OCI-LY3 (cell line): ENCODE measurements around the gene PLA2G6.

ENCODE experiments used
- H2AFZ ChIP-seq: fragments of 200-600, 300-600 bp; shearing (Covaris generic); 2 replicates; pipeline ENCODE4 v1.6.0; 2014; ENCODE audit warnings: antibody characterized with exemption, low read depth, low read length
- H3K27ac ChIP-seq: fragments of 200-600, 300-600 bp; sonication (generic); 2 replicates; pipeline ENCODE4 v1.5.1; 2014; ENCODE audit warnings: mild to moderate bottlenecking, low read length, moderate library complexity, mixed read lengths
- H3K27me3 ChIP-seq: fragments of 200-600, 300-600 bp; sonication (generic); 2 replicates; pipeline ENCODE4 v1.6.1; 2014; ENCODE audit warnings: low read depth, low read length, mixed read lengths
- H3K36me3 ChIP-seq: fragments of 200-600, 300-600 bp; sonication (generic); replicated peaks from 2 replicates; pipeline ENCODE3; 2014; ENCODE audit warnings: low read depth, low read length, mixed read lengths
- H3K4me1 ChIP-seq: fragments of 300-600, 200-600 bp; sonication (generic); 2 replicates; pipeline ENCODE4 v1.6.1; 2014; ENCODE audit warnings: low read length, mixed read lengths
- H3K4me2 ChIP-seq: fragments of 200-600, 300-600 bp; sonication (generic); 2 replicates; pipeline ENCODE4 v1.6.1; 2014; ENCODE audit warnings: low read length, mixed read lengths
- H3K4me3 ChIP-seq: fragments of 300-600, 200-600 bp; sonication (generic); 2 replicates; pipeline ENCODE4 v1.5.1; 2014; ENCODE audit warnings: antibody characterized with exemption, mild to moderate bottlenecking, low read length, moderate library complexity
- H3K79me2 ChIP-seq: fragments of 300-600, 200-600 bp; shearing (Covaris generic); 2 replicates; pipeline ENCODE4 v1.6.1; 2014; ENCODE audit warnings: mild to moderate bottlenecking, low read length, mixed read lengths
- H3K9ac ChIP-seq: fragments of 300-600, 200-600 bp; shearing (Covaris generic); 2 replicates; pipeline ENCODE4 v1.6.0; 2014; ENCODE audit warnings: mild to moderate bottlenecking, low read length, moderate library complexity
- H3K9me3 ChIP-seq: fragments of 200-600, 300-600 bp; shearing (Covaris generic); 2 replicates; pipeline ENCODE4 v1.6.1; 2014; ENCODE audit warnings: low read length, mixed read lengths; ENCODE audit not compliant: insufficient read depth
- H4K20me1 ChIP-seq: fragments of 200-600, 300-600 bp; sonication (generic); 2 replicates; pipeline ENCODE4 v1.6.1; 2016; ENCODE audit warnings: low read length, mixed read lengths; ENCODE audit not compliant: insufficient read depth
- EZH2phosphoT487 ChIP-seq: fragments of 200-600 bp; shearing (Covaris generic); IDR thresholded peaks from 2 replicates; pipeline ENCODE4 v1.6.1; 2018; ENCODE audit warnings: antibody characterized with exemption, mixed run types, low read depth
- TF ChIP-seq, protein P1 (sequence below): fragments of 200-600, 300-600 bp; sonication (generic); IDR thresholded peaks from 2 replicates; pipeline ENCODE4 v1.5.1; 2014; ENCODE audit warnings: antibody characterized with exemption, low read length, low read depth

Gene PLA2G6

DNA sequence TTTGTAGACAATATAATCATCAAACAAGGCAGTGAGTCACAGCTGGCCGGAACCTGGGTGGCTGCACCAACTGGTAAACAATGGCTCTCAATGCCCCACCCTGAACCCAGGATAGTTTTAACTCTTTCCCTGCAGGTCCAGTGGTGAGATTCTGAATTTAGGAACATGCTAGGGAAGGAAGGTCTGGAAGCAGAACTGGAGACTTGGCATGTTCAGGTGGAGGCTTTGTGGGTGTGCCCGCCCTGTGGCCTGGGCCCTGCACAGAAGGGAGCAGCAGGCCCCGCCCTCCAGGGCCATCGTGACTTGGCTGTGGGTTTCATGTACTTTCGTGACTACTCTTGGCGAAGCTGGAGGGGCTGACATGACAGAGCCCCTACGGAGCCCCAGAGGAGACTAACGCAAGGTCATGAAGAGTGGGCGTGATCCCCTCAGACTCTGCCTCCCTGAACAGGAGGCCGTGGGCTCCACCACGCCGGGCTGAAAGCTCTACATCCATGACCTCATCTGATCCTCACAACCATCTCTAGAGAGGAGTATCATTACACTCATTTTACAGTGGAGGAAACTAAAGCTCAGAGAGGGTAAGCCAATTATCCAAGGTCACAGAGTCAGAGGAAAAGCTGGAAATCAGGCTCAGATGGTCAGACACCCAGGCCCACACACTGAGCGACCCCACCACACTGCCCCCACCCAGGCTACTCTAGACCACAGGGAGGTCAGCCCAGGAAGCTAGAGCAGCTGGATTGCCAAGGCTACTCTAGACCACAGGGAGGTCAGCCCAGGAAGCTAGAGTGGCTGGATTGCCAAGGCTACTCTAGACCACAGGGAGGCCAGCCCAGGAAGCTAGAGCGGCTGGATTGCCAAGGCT lies 47.5 kb upstream of the PLA2G6 start:
- no peaks in the 10 kb centered on the region for H3K79me2 ChIP-seq
- peaks cover 79% of the 10 kb centered on the region for H3K36me3 ChIP-seq
- H3K4me1 ChIP-seq = no peaks in the 10 kb centered on the region
- no peak overlapping the region for H2AFZ ChIP-seq
- no peaks in the 10 kb centered on the region for H3K27me3 ChIP-seq
- no peak overlapping the region for H3K27ac ChIP-seq
- H4K20me1 ChIP-seq = peaks cover 14% of the 10 kb centered on the region
- H3K9ac ChIP-seq = no peak overlapping the region
- H3K4me3 ChIP-seq = no peak overlapping the region
- TF ChIP-seq, protein P1, sequence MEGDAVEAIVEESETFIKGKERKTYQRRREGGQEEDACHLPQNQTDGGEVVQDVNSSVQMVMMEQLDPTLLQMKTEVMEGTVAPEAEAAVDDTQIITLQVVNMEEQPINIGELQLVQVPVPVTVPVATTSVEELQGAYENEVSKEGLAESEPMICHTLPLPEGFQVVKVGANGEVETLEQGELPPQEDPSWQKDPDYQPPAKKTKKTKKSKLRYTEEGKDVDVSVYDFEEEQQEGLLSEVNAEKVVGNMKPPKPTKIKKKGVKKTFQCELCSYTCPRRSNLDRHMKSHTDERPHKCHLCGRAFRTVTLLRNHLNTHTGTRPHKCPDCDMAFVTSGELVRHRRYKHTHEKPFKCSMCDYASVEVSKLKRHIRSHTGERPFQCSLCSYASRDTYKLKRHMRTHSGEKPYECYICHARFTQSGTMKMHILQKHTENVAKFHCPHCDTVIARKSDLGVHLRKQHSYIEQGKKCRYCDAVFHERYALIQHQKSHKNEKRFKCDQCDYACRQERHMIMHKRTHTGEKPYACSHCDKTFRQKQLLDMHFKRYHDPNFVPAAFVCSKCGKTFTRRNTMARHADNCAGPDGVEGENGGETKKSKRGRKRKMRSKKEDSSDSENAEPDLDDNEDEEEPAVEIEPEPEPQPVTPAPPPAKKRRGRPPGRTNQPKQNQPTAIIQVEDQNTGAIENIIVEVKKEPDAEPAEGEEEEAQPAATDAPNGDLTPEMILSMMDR = no peak
- TF ChIP-seq EZH2phosphoT487 = no peak
- H3K4me2 ChIP-seq = no peak overlapping the region
- no peaks in the 10 kb centered on the region for H3K9me3 ChIP-seq

DNA sequence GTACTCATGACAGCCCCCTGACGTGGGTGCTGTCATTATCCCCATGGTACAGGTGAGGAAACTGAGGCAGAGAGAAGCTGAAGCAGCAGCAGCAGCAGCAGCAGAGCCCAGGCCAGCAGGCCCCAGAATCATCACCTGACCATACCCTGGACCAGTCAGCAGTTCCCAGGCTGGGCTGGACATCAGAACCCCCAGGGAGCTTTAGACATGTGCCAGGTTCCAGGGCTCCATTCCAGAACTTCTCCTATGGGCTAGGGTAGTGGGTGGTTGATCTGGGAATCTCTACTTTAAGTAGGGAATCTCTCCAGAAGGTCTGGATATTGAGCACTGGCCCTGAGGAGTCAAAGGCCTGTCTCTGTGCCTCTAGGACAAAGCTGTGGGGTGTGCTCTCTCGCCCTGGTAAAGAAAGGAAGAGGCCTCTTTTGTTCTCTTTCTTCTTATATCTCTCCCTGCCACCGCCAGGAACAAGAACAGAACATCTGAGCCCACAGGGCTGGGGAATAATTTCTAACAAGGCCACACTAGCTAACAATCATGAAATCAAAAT lies 46.8 kb upstream of the PLA2G6 start:
- H3K27me3 ChIP-seq = no peaks in the 10 kb centered on the region
- no peak overlapping the region for H3K9ac ChIP-seq
- H3K79me2 ChIP-seq = no peaks in the 10 kb centered on the region
- no peak for TF ChIP-seq EZH2phosphoT487
- TF ChIP-seq, protein P1 = no peak
- H3K27ac ChIP-seq = no peak overlapping the region
- no peak overlapping the region for H2AFZ ChIP-seq
- no peak overlapping the region for H3K4me3 ChIP-seq
- no peak overlapping the region for H3K4me2 ChIP-seq
- H3K36me3 ChIP-seq = peaks cover 80% of the 10 kb centered on the region
- no peaks in the 10 kb centered on the region for H3K9me3 ChIP-seq
- peaks cover 18% of the 10 kb centered on the region for H4K20me1 ChIP-seq
- H3K4me1 ChIP-seq = no peaks in the 10 kb centered on the region

DNA sequence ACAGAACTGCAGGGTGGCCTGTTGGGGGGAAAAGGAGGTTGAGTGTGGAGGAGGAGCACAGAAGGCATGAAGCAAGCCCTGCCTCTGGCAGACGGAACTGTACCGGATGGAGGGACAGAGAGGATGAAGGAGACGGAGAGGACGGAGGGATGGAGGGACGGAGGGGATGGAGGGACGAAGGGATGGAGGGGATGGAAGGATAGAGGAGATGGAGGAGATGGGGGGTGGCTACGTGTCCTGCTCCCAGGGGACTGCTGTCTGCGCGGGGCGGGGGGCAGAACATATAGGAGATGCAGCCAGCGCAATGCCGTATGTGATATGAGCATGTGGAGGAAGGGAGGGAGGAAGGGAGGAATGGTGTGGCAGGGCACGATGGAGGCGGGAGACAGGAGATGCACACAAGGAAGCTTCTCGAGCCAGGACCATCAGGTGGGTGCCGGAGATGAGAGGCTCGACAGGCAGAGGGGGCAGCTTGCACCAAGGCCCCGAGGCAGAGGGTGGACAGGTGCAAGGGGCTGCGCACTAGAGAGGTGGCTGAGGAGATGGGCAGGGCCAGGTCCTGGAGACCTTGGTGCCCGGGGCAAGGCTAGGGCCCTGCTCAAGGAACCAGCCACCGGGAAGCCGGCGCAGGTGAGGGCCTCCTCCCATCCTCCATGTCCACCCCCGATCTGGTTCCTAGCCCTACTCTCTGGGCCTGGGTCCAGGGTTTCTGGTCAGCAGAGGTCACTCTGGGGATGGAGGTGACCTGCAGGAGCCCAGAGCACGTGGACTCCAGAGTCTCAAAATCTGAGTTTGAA lies 45.4 kb upstream of the PLA2G6 start:
- TF ChIP-seq, protein P1 = no peak
- TF ChIP-seq EZH2phosphoT487 = no peak
- H3K79me2 ChIP-seq = no peaks in the 10 kb centered on the region
- H2AFZ ChIP-seq = no peak overlapping the region
- H3K4me3 ChIP-seq = no peak overlapping the region
- H3K4me2 ChIP-seq = no peak overlapping the region
- H3K9me3 ChIP-seq = no peaks in the 10 kb centered on the region
- no peaks in the 10 kb centered on the region for H3K27me3 ChIP-seq
- H3K9ac ChIP-seq = no peak overlapping the region
- peaks cover 13% of the 10 kb centered on the region for H4K20me1 ChIP-seq
- H3K36me3 ChIP-seq = peaks cover 69% of the 10 kb centered on the region
- H3K4me1 ChIP-seq = no peaks in the 10 kb centered on the region
- no peak overlapping the region for H3K27ac ChIP-seq
